Activated gamma-delta T cell treated with Interleukin-2 at 50 U/mL for 16 hours (primary cell): ENCODE results near the gene ANTXR1.
A peak's percentile ranks its signal among the peaks of the same experiment; 100 is the strongest.

Experiments
- DNase-seq: peaks from one replicate; pipeline ENCODE4 v3.0.0-alpha.2; 2020

Gene ANTXR1

GRCh38 chr2:69007603-69008002 lies 5.4 kb upstream of the ANTXR1 start:
- DNase-seq: no peak

GRCh38 chr2:69010437-69011194 lies 2.4 kb upstream of the ANTXR1 start:
- DNase-seq: no peak

GRCh38 chr2:69011611-69012157 lies 1.3 kb upstream of the ANTXR1 start:
- DNase-seq: no peak

GRCh38 chr2:69012310-69013141 lies 453 bp upstream of the ANTXR1 start:
- DNase-seq: peak; percentile 40

GRCh38 chr2:69013840-69014821 lies 1.2 kb downstream of the ANTXR1 start:
- no peak for DNase-seq

- no peak for DNase-seq
Measured at GRCh38 chr2:69017080-69017479, 4.1 kb downstream of the ANTXR1 start.

- no peak for DNase-seq
Measured at GRCh38 chr2:69017835-69018234, 4.9 kb downstream of the ANTXR1 start.

GRCh38 chr2:69018678-69019095 lies 5.7 kb downstream of the ANTXR1 start:
- DNase-seq: no peak

GRCh38 chr2:69020496-69021426 lies 7.8 kb downstream of the ANTXR1 start:
- DNase-seq: no peak

GRCh38 chr2:69021727-69022126 lies 8.7 kb downstream of the ANTXR1 start:
- DNase-seq: no peak

- DNase-seq: no peak
Measured at GRCh38 chr2:69022548-69022947, 9.6 kb downstream of the ANTXR1 start.

GRCh38 chr2:69023236-69023635 lies 10.3 kb downstream of the ANTXR1 start:
- DNase-seq: no peak

GRCh38 chr2:69026026-69026425 lies 13.0 kb downstream of the ANTXR1 start:
- no peak for DNase-seq

- DNase-seq: no peak
Measured at GRCh38 chr2:69026691-69027459, 13.9 kb downstream of the ANTXR1 start.

- DNase-seq: no peak
Measured at GRCh38 chr2:69030800-69031428, 17.9 kb downstream of the ANTXR1 start.

- DNase-seq: no peak
Measured at GRCh38 chr2:69031466-69031865, 18.5 kb downstream of the ANTXR1 start.

GRCh38 chr2:69032336-69032735 lies 19.4 kb downstream of the ANTXR1 start:
- DNase-seq: no peak

- DNase-seq: no peak
Measured at GRCh38 chr2:69033461-69034095, 20.6 kb downstream of the ANTXR1 start.

GRCh38 chr2:69034122-69034521 lies 21.1 kb downstream of the ANTXR1 start:
- DNase-seq: no peak

- no peak for DNase-seq
Measured at GRCh38 chr2:69034845-69035244, 21.9 kb downstream of the ANTXR1 start.
